HEK293 (cell line): ENCODE results near the gene PRRC2B.

ENCODE experiments used
- CTCF ChIA-PET: fragments of 350-600 bp; formaldehyde crosslinking; extraction: SDS; loops from one replicate; lab custom pipeline; 2021; ENCODE audit warnings: antibody characterized with exemption; lab: Yijun Ruan, JAX
- POLR2A ChIA-PET: fragments of 300-600 bp; formaldehyde crosslinking; extraction: SDS; loops from one replicate; lab custom pipeline; 2020; ENCODE audit warnings: antibody characterized with exemption, inconsistent platforms; lab: Yijun Ruan, JAX
- H3K27ac ChIP-seq: fragments of 200-500 bp; sonication (Bioruptor generic); 2 replicates; pipeline ENCODE4 v1.5.1; 2014; ENCODE audit warnings: low read depth, low read length, control low read depth, inconsistent platforms; ENCODE audit errors: extremely low read depth
- H3K36me3 ChIP-seq, 2 experiments: fragments of 200-500 bp in 1 of 2; sonication (Bioruptor generic) in 1 of 2; 1 replicate in 1 of 2; 2 replicates in 1 of 2; pipeline ENCODE4 v1.5.1; 2014 to 2017; ENCODE audit warnings: inconsistent platforms in 2 of 2, low read length in 2 of 2; ENCODE audit not compliant: control insufficient read depth in 2 of 2, insufficient read depth in 1 of 2
- H3K4me1 ChIP-seq: fragments of 200-500 bp; sonication (Bioruptor generic); 2 replicates; pipeline ENCODE4 v1.5.1; 2014; ENCODE audit warnings: mild to moderate bottlenecking, low read length, inconsistent platforms; ENCODE audit not compliant: control insufficient read depth, insufficient read depth
- H3K4me3 ChIP-seq: 2 replicates; pipeline ENCODE4 v1.5.1; 2011; ENCODE audit warnings: low read depth, mild to moderate bottlenecking, control low read depth, low read length, moderate library complexity
- H3K9me3 ChIP-seq: fragments of 200-500 bp; sonication (Bioruptor generic); 2 replicates; pipeline ENCODE4 v1.5.1; 2014; ENCODE audit warnings: low read depth, low read length, inconsistent platforms; ENCODE audit not compliant: control insufficient read depth, insufficient read depth
- EGR2 ChIP-seq: fragments of 450-650 bp; formaldehyde crosslinking; IDR thresholded peaks from 2 replicates; pipeline ENCODE4 v1.5.1; 2016; ENCODE audit warnings: low read depth, missing biosample characterization, missing genetic modification characterization
- FEZF1 ChIP-seq: fragments of 450-650 bp; formaldehyde crosslinking; IDR thresholded peaks from 2 replicates; pipeline ENCODE4 v1.5.1; 2016; ENCODE audit warnings: missing biosample characterization, missing genetic modification characterization
- SCRT2 ChIP-seq: fragments of 450-650 bp; formaldehyde crosslinking; IDR thresholded peaks from 2 replicates; pipeline ENCODE4 v1.5.1; 2016; ENCODE audit warnings: missing biosample characterization, missing genetic modification characterization
- TRIM28 ChIP-seq: IDR thresholded peaks from 2 replicates; pipeline ENCODE4 v1.6.1; 2011; ENCODE audit warnings: low read length, control low read depth, borderline replicate concordance
- ZNF121 ChIP-seq: fragments of 450-650 bp; formaldehyde crosslinking; IDR thresholded peaks from 2 replicates; pipeline ENCODE4 v1.5.1; 2016; ENCODE audit warnings: missing biosample characterization, missing genetic modification characterization
- ZNF146 ChIP-seq: fragments of 450-650 bp; formaldehyde crosslinking; IDR thresholded peaks from 2 replicates; pipeline ENCODE4 v1.5.1; 2016; ENCODE audit warnings: missing biosample characterization, missing genetic modification characterization
- ZNF155 ChIP-seq: fragments of 450-650 bp; formaldehyde crosslinking; IDR thresholded peaks from 2 replicates; pipeline ENCODE4 v1.5.1; 2016; ENCODE audit warnings: missing biosample characterization, missing genetic modification characterization
- ZNF19 ChIP-seq: fragments of 450-650 bp; formaldehyde crosslinking; IDR thresholded peaks from 2 replicates; pipeline ENCODE4; 2016; ENCODE audit warnings: missing biosample characterization, missing genetic modification characterization, low read depth
- ZNF23 ChIP-seq: fragments of 450-650 bp; formaldehyde crosslinking; IDR thresholded peaks from 2 replicates; pipeline ENCODE4 v1.5.1; 2016; ENCODE audit warnings: missing biosample characterization, missing genetic modification characterization, borderline replicate concordance
- ZNF391 ChIP-seq: fragments of 450-650 bp; formaldehyde crosslinking; IDR thresholded peaks from 2 replicates; pipeline ENCODE4 v1.5.1; 2016; ENCODE audit warnings: low read depth, missing biosample characterization, missing genetic modification characterization, borderline replicate concordance
- ZNF521 ChIP-seq: fragments of 450-650 bp; formaldehyde crosslinking; IDR thresholded peaks from 2 replicates; pipeline ENCODE4 v1.5.1; 2017; ENCODE audit warnings: missing biosample characterization, mild to moderate bottlenecking, missing genetic modification characterization
- ZNF544 ChIP-seq: fragments of 450-650 bp; formaldehyde crosslinking; IDR thresholded peaks from 2 replicates; pipeline ENCODE4 v1.5.0; 2017; ENCODE audit warnings: missing biosample characterization, missing genetic modification characterization
- ZNF792 ChIP-seq: fragments of 450-650 bp; formaldehyde crosslinking; IDR thresholded peaks from 2 replicates; pipeline ENCODE4 v1.5.1; 2016; ENCODE audit warnings: missing biosample characterization, missing genetic modification characterization
- TF ChIP-seq, protein P1 (sequence below): fragments of 450-650 bp; formaldehyde crosslinking; IDR thresholded peaks from 2 replicates; pipeline ENCODE4 v1.5.1; 2016; ENCODE audit warnings: missing biosample characterization, missing genetic modification characterization
- TF ChIP-seq, protein P2 (sequence below): fragments of 450-650 bp; formaldehyde crosslinking; IDR thresholded peaks from 2 replicates; pipeline ENCODE4 v1.5.1; 2016; ENCODE audit warnings: missing biosample characterization, missing genetic modification characterization
- TF ChIP-seq, protein P3 (sequence below): fragments of 450-650 bp; formaldehyde crosslinking; IDR thresholded peaks from 2 replicates; pipeline ENCODE4 v1.5.1; 2016; ENCODE audit warnings: missing biosample characterization, missing genetic modification characterization
- TF ChIP-seq, protein P4 (sequence below): fragments of 450-650 bp; formaldehyde crosslinking; IDR thresholded peaks from 2 replicates; pipeline ENCODE4 v1.5.1; 2016; ENCODE audit warnings: missing biosample characterization, missing genetic modification characterization

Gene PRRC2B

DNA sequence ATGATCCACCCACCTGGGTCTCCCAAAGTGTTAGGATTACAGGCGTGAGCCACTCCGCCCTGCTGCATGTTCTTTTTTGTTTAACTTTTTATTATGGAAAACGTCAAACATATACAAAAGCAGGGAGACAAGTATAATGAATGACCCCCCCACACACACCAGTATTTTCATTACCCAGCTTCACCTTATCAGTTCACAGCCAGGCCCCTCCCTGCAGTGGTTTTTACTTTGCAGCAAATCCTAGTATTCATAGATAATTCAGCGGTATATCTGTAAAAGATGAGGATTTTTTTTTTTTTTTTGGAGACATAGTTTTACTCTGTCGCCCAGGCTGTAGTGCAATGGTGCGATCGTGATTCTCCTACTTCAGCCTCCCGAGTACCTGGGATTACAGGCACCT lies 111.1 kb downstream of the PRRC2B start (continued):
- TF ChIP-seq, protein P1, sequence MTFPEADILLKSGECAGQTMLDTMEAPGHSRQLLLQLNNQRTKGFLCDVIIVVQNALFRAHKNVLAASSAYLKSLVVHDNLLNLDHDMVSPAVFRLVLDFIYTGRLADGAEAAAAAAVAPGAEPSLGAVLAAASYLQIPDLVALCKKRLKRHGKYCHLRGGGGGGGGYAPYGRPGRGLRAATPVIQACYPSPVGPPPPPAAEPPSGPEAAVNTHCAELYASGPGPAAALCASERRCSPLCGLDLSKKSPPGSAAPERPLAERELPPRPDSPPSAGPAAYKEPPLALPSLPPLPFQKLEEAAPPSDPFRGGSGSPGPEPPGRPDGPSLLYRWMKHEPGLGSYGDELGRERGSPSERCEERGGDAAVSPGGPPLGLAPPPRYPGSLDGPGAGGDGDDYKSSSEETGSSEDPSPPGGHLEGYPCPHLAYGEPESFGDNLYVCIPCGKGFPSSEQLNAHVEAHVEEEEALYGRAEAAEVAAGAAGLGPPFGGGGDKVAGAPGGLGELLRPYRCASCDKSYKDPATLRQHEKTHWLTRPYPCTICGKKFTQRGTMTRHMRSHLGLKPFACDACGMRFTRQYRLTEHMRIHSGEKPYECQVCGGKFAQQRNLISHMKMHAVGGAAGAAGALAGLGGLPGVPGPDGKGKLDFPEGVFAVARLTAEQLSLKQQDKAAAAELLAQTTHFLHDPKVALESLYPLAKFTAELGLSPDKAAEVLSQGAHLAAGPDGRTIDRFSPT (tag by site-specific recombination), result no peak
- TF ChIP-seq, protein P2, sequence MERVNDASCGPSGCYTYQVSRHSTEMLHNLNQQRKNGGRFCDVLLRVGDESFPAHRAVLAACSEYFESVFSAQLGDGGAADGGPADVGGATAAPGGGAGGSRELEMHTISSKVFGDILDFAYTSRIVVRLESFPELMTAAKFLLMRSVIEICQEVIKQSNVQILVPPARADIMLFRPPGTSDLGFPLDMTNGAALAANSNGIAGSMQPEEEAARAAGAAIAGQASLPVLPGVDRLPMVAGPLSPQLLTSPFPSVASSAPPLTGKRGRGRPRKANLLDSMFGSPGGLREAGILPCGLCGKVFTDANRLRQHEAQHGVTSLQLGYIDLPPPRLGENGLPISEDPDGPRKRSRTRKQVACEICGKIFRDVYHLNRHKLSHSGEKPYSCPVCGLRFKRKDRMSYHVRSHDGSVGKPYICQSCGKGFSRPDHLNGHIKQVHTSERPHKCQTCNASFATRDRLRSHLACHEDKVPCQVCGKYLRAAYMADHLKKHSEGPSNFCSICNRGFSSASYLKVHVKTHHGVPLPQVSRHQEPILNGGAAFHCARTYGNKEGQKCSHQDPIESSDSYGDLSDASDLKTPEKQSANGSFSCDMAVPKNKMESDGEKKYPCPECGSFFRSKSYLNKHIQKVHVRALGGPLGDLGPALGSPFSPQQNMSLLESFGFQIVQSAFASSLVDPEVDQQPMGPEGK (tag by site-specific recombination), result no peak
- TF ChIP-seq TRIM28 (no peak), SCRT2 (tag by site-specific recombination) (no peak), ZNF146 (no peak), ZNF544 (no peak), ZNF391 (tag by site-specific recombination) (no peak)

DNA sequence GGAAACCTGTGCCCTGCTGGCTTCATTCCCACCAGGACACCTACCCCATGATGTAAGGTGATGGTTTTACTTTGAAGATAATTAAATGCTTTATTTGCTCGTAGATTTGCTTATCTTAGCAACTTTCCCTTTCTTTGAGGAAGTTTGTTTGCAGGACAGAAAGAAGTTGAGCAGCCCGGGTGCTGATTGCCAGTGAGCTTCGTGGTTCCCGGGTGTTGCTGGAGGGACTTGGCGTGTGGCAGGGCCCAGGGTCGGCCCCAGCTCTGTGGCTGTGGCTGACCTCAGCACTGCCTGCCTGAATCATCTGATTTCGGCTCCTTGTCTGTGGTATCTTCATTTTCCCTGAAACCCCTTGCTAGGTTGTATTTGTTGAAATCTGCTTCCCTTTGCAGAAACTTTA lies 117.5 kb downstream of the PRRC2B start:
- no peak overlapping the region for H3K27ac ChIP-seq
- ChIA-PET CTCF (no interaction called here), POLR2A (no interaction called here)
- H3K36me3 ChIP-seq, result peaks cover 15 to 91% of the 10 kb centered on the region in 2 experiments
- H3K4me3 ChIP-seq, result no peak overlapping the region
- H3K4me1 ChIP-seq, result no peaks in the 10 kb centered on the region
- H3K9me3 ChIP-seq, result no peaks in the 10 kb centered on the region
- TF ChIP-seq ZNF19 (tag by site-specific recombination), result no peak
- TF ChIP-seq FEZF1 (tag by site-specific recombination), result no peak
- TF ChIP-seq, protein P3, sequence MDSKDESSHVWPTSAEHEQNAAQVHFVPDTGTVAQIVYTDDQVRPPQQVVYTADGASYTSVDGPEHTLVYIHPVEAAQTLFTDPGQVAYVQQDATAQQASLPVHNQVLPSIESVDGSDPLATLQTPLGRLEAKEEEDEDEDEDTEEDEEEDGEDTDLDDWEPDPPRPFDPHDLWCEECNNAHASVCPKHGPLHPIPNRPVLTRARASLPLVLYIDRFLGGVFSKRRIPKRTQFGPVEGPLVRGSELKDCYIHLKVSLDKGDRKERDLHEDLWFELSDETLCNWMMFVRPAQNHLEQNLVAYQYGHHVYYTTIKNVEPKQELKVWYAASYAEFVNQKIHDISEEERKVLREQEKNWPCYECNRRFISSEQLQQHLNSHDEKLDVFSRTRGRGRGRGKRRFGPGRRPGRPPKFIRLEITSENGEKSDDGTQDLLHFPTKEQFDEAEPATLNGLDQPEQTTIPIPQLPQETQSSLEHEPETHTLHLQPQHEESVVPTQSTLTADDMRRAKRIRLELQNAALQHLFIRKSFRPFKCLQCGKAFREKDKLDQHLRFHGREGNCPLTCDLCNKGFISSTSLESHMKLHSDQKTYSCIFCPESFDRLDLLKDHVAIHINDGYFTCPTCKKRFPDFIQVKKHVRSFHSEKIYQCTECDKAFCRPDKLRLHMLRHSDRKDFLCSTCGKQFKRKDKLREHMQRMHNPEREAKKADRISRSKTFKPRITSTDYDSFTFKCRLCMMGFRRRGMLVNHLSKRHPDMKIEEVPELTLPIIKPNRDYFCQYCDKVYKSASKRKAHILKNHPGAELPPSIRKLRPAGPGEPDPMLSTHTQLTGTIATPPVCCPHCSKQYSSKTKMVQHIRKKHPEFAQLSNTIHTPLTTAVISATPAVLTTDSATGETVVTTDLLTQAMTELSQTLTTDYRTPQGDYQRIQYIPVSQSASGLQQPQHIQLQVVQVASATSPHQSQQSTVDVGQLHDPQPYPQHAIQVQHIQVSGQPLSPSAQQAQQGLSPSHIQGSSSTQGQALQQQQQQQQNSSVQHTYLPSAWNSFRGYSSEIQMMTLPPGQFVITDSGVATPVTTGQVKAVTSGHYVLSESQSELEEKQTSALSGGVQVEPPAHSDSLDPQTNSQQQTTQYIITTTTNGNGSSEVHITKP (tag by site-specific recombination), result no peak
- no peak for TF ChIP-seq ZNF155 (tag by site-specific recombination)
- TF ChIP-seq, protein P2 (tag by site-specific recombination), result no peak
- TF ChIP-seq ZNF121, result no peak
- no peak for TF ChIP-seq ZNF521 (tag by site-specific recombination)
- TF ChIP-seq, protein P4, sequence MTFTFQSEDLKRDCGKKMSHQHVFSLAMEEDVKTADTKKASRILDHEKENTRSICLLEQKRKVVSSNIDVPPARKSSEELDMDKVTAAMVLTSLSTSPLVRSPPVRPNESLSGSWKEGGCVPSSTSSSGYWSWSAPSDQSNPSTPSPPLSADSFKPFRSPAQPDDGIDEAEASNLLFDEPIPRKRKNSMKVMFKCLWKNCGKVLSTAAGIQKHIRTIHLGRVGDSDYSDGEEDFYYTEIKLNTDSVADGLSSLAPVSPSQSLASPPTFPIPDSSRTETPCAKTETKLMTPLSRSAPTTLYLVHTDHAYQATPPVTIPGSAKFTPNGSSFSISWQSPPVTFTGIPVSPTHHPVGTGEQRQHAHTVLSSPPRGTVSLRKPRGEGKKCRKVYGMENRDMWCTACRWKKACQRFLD (tag by site-specific recombination), result no peak
- no peak for TF ChIP-seq ZNF23 (tag by site-specific recombination)
- TF ChIP-seq EGR2 (tag by site-specific recombination), result no peak
- TF ChIP-seq ZNF792 (tag by site-specific recombination), result no peak
- TF ChIP-seq, all 188 proteins: peak for 0
